Esophagus muscularis mucosa (tissue), 4 donors: ENCODE measurements around the gene DNASE1L2. TPM values are rescaled to one million over a fixed set of nuclear protein-coding genes. Genes with fewer than 3 reads are reported as not detected.

Source experiments
- DNase-seq: peaks from one replicate; pipeline ENCODE4 v3.0.0-alpha.2; 2017; ENCODE audit errors: extremely low spot score
- H3K27ac ChIP-seq, 4 donors: fragments of 200-600 bp; sonication (generic); replicated peaks in 1 of 4; 1 replicate in 3 of 4; 2 replicates in 1 of 4; pipeline ENCODE4 v1.5.1; 2016 to 2019; ENCODE audit warnings: mild to moderate bottlenecking in 1 of 4
- H3K27me3 ChIP-seq, 4 donors: fragments of 200-600 bp; sonication (generic); one replicate each; pipeline versions ENCODE4 v1.5.1 to v1.6.0; 2016 to 2019
- H3K36me3 ChIP-seq, 4 donors: fragments of 200-600 bp; sonication (generic); one replicate each; pipeline ENCODE4 v1.5.1; 2016 to 2019
- H3K4me1 ChIP-seq, 4 donors: fragments of 200-600 bp; sonication (generic); one replicate each; pipeline ENCODE4 v1.5.1; 2016 to 2019
- H3K4me3 ChIP-seq, 4 donors: fragments of 200-600 bp; sonication (generic); 1 replicate in 2 of 4; 2 replicates in 2 of 4; pipeline ENCODE4 v1.5.1; 2016 to 2019; ENCODE audit warnings: mild to moderate bottlenecking in 4 of 4, moderate library complexity in 1 of 4
- H3K9me3 ChIP-seq, 4 donors: fragments of 200-600 bp; sonication (generic); 1 replicate in 3 of 4; 2 replicates in 1 of 4; pipeline ENCODE4 v1.5.1; 2016 to 2019
- EP300 ChIP-seq: sonication (generic); formaldehyde crosslinking; IDR thresholded peaks from one replicate; pipeline ENCODE4 v1.6.1; 2017; ENCODE audit warnings: antibody characterized with exemption
- POLR2A ChIP-seq: fragments of 450-650 bp; IDR thresholded peaks from one replicate; pipeline ENCODE4 v1.6.1; 2017; ENCODE audit warnings: antibody characterized with exemption, moderate library complexity, mild to moderate bottlenecking, low read depth
- POLR2AphosphoS5 ChIP-seq, 2 donors: sonication (generic); formaldehyde crosslinking; IDR thresholded peaks; one replicate each; pipeline ENCODE4 v1.6.1; 2017; ENCODE audit warnings: antibody characterized with exemption in 2 of 2
- WGBS: methylation state at CpG from one replicate; pipeline ENCODE4 v1.1.5; 2018; 5-methylcytosine and 5-hydroxymethylcytosine counted together
- intact Hi-C: fragments of 100-400 bp; cut with DNase I; formaldehyde crosslinking; loops from one replicate; pipeline ENCODE4 v1.15.1; 2023
- total RNA-seq, 4 donors: library from RNA; depleted of rRNA; stranded (reverse); fragments of >200 nt; gene quantifications; one replicate each; pipeline versions ENCODE4 v1.1.0 to v1.2.1, GENCODE V29; 2016
- TF ChIP-seq, protein P1 (sequence below), 3 experiments: fragments of 200-600 bp in 2 of 3; fragments of 450-650 bp in 1 of 3; sonication (generic) in 2 of 3; IDR thresholded peaks; one replicate each; pipeline ENCODE4 v1.5.1; 2017 to 2019; ENCODE audit warnings: antibody characterized with exemption in 3 of 3, mild to moderate bottlenecking in 2 of 3, moderate library complexity in 1 of 3

The DNASE1L2 gene
- total RNA-seq, 4 donors from 2014 or later = 0.50 to 0.86 (median 0.67) TPM

DNA sequence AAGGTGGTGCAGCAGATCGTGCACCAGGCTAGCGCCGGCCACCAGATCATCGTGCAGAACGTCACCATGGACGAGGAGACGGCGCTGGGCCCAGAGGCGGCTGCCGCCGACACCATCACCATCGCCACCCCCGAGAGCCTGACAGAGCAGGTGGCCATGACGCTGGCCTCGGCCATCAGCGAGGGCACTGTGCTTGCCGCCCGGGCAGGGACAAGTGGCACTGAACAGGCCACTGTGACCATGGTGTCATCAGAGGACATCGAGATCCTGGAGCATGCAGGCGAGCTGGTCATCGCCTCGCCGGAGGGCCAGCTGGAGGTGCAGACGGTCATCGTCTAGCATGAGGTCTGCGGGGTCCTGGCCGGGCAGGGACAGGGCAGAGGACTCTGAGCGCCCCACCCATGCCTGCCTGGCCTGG, 1.0 kb upstream of the DNASE1L2 start:
- Histone ChIP-seq H3K36me3 (peaks cover 54 to 69% (median 68%) of the 10 kb centered on the region in 4 donors), H3K4me3 (no peak overlapping the region), H3K9me3 (no peaks in the 10 kb centered on the region), H3K27ac (no peak overlapping the region), H3K27me3 (peaks cover 9 to 64% (median 17%) of the 10 kb centered on the region in 4 donors), H3K4me1 (peaks cover 21 to 34% (median 30%) of the 10 kb centered on the region in 4 donors)
- intact Hi-C loops = no loop called here
- DNase-seq = no peak
- TF ChIP-seq POLR2A = no peak
- TF ChIP-seq EP300 = no peak
- no peak for TF ChIP-seq POLR2AphosphoS5 (IDR thresholded peaks at IDR 0.05)
- TF ChIP-seq, protein P1, sequence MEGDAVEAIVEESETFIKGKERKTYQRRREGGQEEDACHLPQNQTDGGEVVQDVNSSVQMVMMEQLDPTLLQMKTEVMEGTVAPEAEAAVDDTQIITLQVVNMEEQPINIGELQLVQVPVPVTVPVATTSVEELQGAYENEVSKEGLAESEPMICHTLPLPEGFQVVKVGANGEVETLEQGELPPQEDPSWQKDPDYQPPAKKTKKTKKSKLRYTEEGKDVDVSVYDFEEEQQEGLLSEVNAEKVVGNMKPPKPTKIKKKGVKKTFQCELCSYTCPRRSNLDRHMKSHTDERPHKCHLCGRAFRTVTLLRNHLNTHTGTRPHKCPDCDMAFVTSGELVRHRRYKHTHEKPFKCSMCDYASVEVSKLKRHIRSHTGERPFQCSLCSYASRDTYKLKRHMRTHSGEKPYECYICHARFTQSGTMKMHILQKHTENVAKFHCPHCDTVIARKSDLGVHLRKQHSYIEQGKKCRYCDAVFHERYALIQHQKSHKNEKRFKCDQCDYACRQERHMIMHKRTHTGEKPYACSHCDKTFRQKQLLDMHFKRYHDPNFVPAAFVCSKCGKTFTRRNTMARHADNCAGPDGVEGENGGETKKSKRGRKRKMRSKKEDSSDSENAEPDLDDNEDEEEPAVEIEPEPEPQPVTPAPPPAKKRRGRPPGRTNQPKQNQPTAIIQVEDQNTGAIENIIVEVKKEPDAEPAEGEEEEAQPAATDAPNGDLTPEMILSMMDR (IDR thresholded peaks at IDR 0.05) = no peak
- 87% methylated on average over 19 of the region's 28 CpGs for WGBS

DNA sequence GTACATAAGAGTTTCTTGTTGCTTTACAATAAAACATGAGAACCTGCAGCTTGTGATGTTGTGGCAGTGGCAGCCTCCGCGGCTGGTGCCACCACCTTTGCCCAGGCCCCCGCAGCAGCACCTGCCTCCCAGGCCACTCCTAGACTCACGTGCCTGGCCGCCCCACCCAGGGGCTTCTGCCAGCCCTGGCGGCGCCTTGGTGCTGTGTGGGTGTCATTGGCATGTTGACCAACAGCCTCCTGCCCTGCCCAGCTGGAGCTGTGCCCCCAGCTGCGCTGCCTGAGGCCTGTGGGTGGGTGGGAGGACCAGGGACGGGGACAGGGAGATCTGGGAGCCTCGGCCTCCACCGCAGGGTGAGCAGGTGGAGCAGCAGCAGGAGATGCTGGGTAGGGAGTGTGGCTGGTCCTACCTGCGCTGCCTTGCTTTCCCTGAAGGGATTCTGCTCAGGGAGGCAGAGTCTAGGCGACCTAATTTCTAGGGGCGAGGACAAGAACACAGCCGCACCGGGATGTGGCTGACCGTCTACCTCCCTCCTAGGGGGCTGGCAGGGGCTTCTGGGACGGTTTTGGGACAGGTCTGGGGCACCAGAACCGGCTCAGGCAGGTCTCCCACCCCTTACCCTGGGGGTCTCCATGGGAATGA, 428 bp upstream of the DNASE1L2 start:
- DNase-seq = no peak
- WGBS = 80% methylated on average over 1 of the region's 19 CpGs
- Histone ChIP-seq H3K4me3 (peak overlapping the region in 1 of 4 donors; percentile 37), H3K36me3 (peaks cover 50 to 68% (median 67%) of the 10 kb centered on the region in 4 donors), H3K4me1 (peaks cover 21 to 34% (median 30%) of the 10 kb centered on the region in 4 donors), H3K27ac (no peak overlapping the region), H3K27me3 (peaks cover 9 to 59% (median 17%) of the 10 kb centered on the region in 4 donors), H3K9me3 (no peaks in the 10 kb centered on the region)
- TF ChIP-seq POLR2AphosphoS5 (IDR thresholded peaks at IDR 0.05) (no peak), POLR2A (no peak), EP300 (no peak)
- TF ChIP-seq, protein P1 (IDR thresholded peaks at IDR 0.05) = no peak
- intact Hi-C loops = no loop called here

DNA sequence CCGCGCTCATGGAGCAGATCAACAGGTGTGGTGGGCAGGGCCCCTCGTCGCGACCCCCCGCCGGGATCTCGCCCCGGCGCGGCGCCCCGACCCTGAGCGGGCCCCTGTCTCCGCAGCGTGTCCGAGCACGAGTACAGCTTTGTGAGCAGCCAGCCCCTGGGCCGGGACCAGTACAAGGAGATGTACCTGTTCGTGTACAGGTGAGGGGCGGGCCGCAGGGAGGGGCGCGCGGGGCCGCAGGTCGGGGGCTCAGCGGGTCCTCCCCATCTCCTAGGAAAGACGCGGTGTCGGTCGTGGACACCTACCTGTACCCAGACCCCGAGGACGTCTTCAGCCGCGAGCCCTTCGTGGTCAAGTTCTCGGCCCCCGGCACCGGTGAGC, 848 bp downstream of the DNASE1L2 start:
- Histone ChIP-seq H3K9me3 (no peaks in the 10 kb centered on the region), H3K4me1 (peaks cover 21 to 34% (median 30%) of the 10 kb centered on the region in 4 donors), H3K27me3 (peaks cover 9 to 57% (median 17%) of the 10 kb centered on the region in 4 donors), H3K36me3 (peaks cover 40 to 68% (median 64%) of the 10 kb centered on the region in 4 donors), H3K4me3 (peak overlapping the region; percentile 30 to 45 (median 37)), H3K27ac (no peak overlapping the region)
- TF ChIP-seq EP300 (no peak), POLR2AphosphoS5 (IDR thresholded peaks at IDR 0.05) (no peak), POLR2A (no peak)
- TF ChIP-seq, protein P1 (IDR thresholded peaks at IDR 0.05) = no peak
- WGBS = 13% methylated on average over 6 of the region's 40 CpGs
- DNase-seq = no peak
- intact Hi-C loops = no loop called here

DNA sequence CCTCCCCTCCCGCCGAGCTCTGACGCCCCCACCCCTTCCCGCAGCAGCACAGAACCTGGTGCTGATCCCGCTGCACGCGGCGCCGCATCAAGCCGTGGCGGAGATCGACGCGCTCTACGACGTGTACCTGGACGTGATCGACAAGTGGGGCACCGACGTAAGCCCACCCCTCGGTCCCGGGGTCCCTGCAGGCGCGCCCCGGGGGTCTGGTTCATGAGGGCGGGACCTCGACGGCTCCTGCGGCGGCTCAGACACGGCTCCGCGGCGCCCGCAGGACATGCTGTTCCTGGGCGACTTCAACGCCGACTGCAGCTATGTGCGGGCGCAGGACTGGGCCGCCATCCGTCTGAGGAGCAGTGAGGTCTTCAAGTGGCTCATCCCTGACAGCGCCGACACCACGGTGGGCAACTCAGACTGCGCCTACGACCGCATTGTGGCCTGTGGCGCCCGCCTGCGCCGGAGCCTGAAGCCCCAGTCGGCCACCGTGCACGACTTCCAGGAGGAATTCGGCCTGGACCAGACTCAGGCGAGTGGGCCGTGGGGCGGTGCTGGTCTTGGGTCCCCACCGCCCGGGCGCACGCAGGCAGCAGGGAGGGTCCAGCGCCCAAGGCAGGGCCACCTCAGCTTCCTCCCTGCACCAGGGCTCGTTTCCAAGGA, 1.4 kb downstream of the DNASE1L2 start:
- intact Hi-C loops = no loop called here
- TF ChIP-seq EP300 (no peak), POLR2AphosphoS5 (IDR thresholded peaks at IDR 0.05) (no peak), POLR2A (no peak)
- TF ChIP-seq, protein P1 (IDR thresholded peaks at IDR 0.05) = no peak
- peak overlapping the region in 3 of 4 donors; percentile 37 to 45 (median 37) for H3K4me3 ChIP-seq
- peaks cover 21 to 34% (median 30%) of the 10 kb centered on the region in 4 donors for H3K4me1 ChIP-seq
- peaks cover 40 to 68% (median 64%) of the 10 kb centered on the region in 4 donors for H3K36me3 ChIP-seq
- DNase-seq = no peak
- H3K27ac ChIP-seq = no peak overlapping the region
- H3K9me3 ChIP-seq = no peaks in the 10 kb centered on the region
- peaks cover 9 to 56% (median 17%) of the 10 kb centered on the region in 4 donors for H3K27me3 ChIP-seq
- 0% methylated on average over 3 of the region's 65 CpGs for WGBS
